Astrocyte (in vitro differentiated cells and primary cell): ENCODE results near the gene RASIP1. TPM values are rescaled to one million over a fixed set of nuclear protein-coding genes. Genes with fewer than 3 reads are reported as not detected.

ENCODE experiments used
- DNase-seq: peaks from one replicate; pipeline ENCODE4 v3.0.0-alpha.2; 2010; ENCODE audit warnings: low read depth
- FAIRE-seq: peaks from 2 replicates; lab custom pipeline; 2011; peaks lifted over from hg19 to GRCh38; lab: Jason Lieb, UNC
- H2AFZ ChIP-seq: 2 replicates; pipeline ENCODE4 v1.6.0; 2012; ENCODE audit warnings: low read depth, low read length, inconsistent platforms
- H3K27ac ChIP-seq: 2 replicates; pipeline ENCODE4 v1.5.1; 2011; ENCODE audit warnings: low read depth, low read length, inconsistent platforms
- H3K27me3 ChIP-seq: 2 replicates; pipeline ENCODE4 v1.6.0; 2011; ENCODE audit warnings: low read length, inconsistent platforms; ENCODE audit not compliant: insufficient read depth
- H3K36me3 ChIP-seq: 2 replicates; pipeline ENCODE4 v1.5.1; 2011; ENCODE audit warnings: low read length, inconsistent platforms; ENCODE audit not compliant: insufficient read depth
- H3K4me1 ChIP-seq: 2 replicates; pipeline ENCODE4 v1.5.1; 2011; ENCODE audit warnings: low read length, inconsistent platforms; ENCODE audit not compliant: insufficient read depth
- H3K4me2 ChIP-seq: 2 replicates; pipeline ENCODE4 v1.6.0; 2012; ENCODE audit warnings: low read length, inconsistent platforms
- H3K4me3 ChIP-seq: 2 replicates; pipeline ENCODE4 v1.5.1; 2011; ENCODE audit warnings: low read depth, mild to moderate bottlenecking, low read length, inconsistent platforms; ENCODE audit not compliant: insufficient read depth
- H3K79me2 ChIP-seq: 2 replicates; pipeline ENCODE4 v1.6.0; 2012; ENCODE audit warnings: mild to moderate bottlenecking, low read length, inconsistent platforms; ENCODE audit not compliant: insufficient read depth
- H3K9ac ChIP-seq: 2 replicates; pipeline ENCODE4 v1.6.0; 2012; ENCODE audit warnings: mild to moderate bottlenecking, low read length, inconsistent platforms
- H3K9me3 ChIP-seq: 2 replicates; pipeline ENCODE4 v1.5.1; 2012; ENCODE audit warnings: low read depth, mild to moderate bottlenecking, low read length, inconsistent platforms; ENCODE audit not compliant: insufficient read depth
- H4K20me1 ChIP-seq: 2 replicates; pipeline ENCODE4 v1.6.0; 2012; ENCODE audit warnings: low read length, inconsistent platforms; ENCODE audit not compliant: insufficient read depth
- H3K27ac Mint-ChIP-seq: one replicate; pipeline ENCODE4 v1.8.0; 2021; ENCODE audit warnings: mild to moderate bottlenecking, mixed read lengths; ENCODE audit not compliant: unreplicated experiment
- H3K27me3 Mint-ChIP-seq: one replicate; pipeline ENCODE4 v1.8.0; 2021; ENCODE audit warnings: low read depth, mixed read lengths; ENCODE audit not compliant: unreplicated experiment
- H3K36me3 Mint-ChIP-seq: one replicate; pipeline ENCODE4 v1.8.0; 2021; ENCODE audit warnings: low read depth, mixed read lengths; ENCODE audit not compliant: unreplicated experiment
- H3K4me1 Mint-ChIP-seq: one replicate; pipeline ENCODE4 v1.8.0; 2021; ENCODE audit warnings: low read depth, mixed read lengths; ENCODE audit not compliant: unreplicated experiment
- H3K4me3 Mint-ChIP-seq: one replicate; pipeline ENCODE4 v1.8.0; 2021; ENCODE audit warnings: mild to moderate bottlenecking, moderate library complexity, mixed read lengths; ENCODE audit not compliant: unreplicated experiment
- H3K9me3 Mint-ChIP-seq: one replicate; pipeline ENCODE4 v1.8.0; 2021; ENCODE audit warnings: mild to moderate bottlenecking, mixed read lengths; ENCODE audit not compliant: unreplicated experiment
- CTCF ChIP-seq: IDR thresholded peaks from 2 replicates; pipeline ENCODE4 v1.5.1; 2011; ENCODE audit warnings: low read depth, mild to moderate bottlenecking, inconsistent platforms, low read length, moderate library complexity; ENCODE audit not compliant: insufficient read depth
- EZH2 ChIP-seq: IDR thresholded peaks from 2 replicates; pipeline ENCODE4 v1.6.1; 2012; ENCODE audit warnings: mild to moderate bottlenecking, low read length, inconsistent platforms; ENCODE audit not compliant: insufficient read depth
- total RNA-seq: library from RNA; stranded (reverse); gene quantifications from 2 replicates; pipeline ENCODE4 v1.2.1, GENCODE V29; 2021

RASIP1 gene
- total RNA-seq, 1 donor from 2014 or later = 0.68 TPM

DNA sequence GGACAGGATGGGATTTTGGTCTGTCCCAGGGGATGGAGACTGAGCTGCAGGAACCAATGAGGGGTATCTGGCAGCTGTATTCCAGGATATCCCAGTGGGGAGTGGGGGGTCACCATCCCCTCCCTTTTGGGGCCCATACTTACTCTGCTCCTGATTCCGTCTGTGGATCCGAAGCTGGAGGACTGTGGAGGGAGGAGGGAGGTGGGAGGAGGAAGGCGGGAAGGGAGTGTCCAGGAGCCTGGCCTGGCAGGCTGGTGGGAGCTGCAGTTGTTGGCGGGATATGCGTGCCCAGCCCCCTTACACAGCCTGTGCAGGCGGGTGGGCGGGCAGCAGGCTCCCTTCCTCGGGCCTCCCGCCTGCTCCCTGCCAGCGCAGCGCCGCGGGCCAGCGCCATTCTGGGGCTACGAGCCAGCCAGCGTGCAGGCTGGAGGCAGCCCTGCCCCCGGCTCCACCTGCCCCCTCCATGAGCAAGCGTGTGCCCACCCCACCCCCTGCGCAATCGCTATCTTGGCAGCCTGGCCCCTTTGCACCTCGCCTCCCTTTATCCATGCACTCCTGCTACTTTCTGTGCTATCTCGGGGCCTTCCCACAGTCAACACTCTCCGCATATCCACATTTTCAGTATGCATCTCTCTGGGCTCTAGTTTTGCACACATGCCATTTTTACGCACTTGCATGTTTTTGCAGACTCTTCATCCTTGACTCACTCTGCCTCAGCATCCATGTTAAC lies 23.7 kb downstream of the RASIP1 start:
- Histone ChIP-seq H3K79me2 (no peaks in the 10 kb centered on the region), H3K27me3 (no peaks in the 10 kb centered on the region), H3K4me1 (peaks cover 27% of the 10 kb centered on the region), H3K4me2 (peak overlapping the region; percentile 78), H3K9ac (peak overlapping the region; percentile 38), H3K36me3 (no peaks in the 10 kb centered on the region), H3K4me3 (peak overlapping the region; percentile 15), H3K27ac (no peak overlapping the region), H2AFZ (peak overlapping the region; percentile 72), H3K9me3 (no peaks in the 10 kb centered on the region), H4K20me1 (no peaks in the 10 kb centered on the region)
- Mint-ChIP-seq H3K9me3 (no peaks in the 10 kb centered on the region), H3K27ac (peak overlapping the region; percentile 66), H3K27me3 (no peaks in the 10 kb centered on the region), H3K4me1 (peaks cover 3% of the 10 kb centered on the region), H3K4me3 (peak overlapping the region; percentile 75), H3K36me3 (no peaks in the 10 kb centered on the region)
- DNase-seq = peak; percentile 29
- no peak for FAIRE-seq
- TF ChIP-seq EZH2 (no peak), CTCF (no peak)

GRCh38 chr19:48715681-48716171 lies 24.7 kb downstream of the RASIP1 start:
- no peak overlapping the region for H3K27ac ChIP-seq
- H3K27ac Mint-ChIP-seq = peak overlapping the region; percentile 62
- peaks cover 3% of the 10 kb centered on the region for H3K4me1 Mint-ChIP-seq
- no peaks in the 10 kb centered on the region for H3K79me2 ChIP-seq
- no peak for DNase-seq
- H3K4me3 ChIP-seq = no peak overlapping the region
- peaks cover 27% of the 10 kb centered on the region for H3K4me1 ChIP-seq
- no peaks in the 10 kb centered on the region for H3K9me3 ChIP-seq
- H3K36me3 ChIP-seq = no peaks in the 10 kb centered on the region
- H3K27me3 ChIP-seq = no peaks in the 10 kb centered on the region
- H4K20me1 ChIP-seq = no peaks in the 10 kb centered on the region
- H2AFZ ChIP-seq = no peak overlapping the region
- no peak for FAIRE-seq
- no peak overlapping the region for H3K4me3 Mint-ChIP-seq
- peaks cover 7% of the 10 kb centered on the region for H3K36me3 Mint-ChIP-seq
- no peaks in the 10 kb centered on the region for H3K27me3 Mint-ChIP-seq
- no peak overlapping the region for H3K4me2 ChIP-seq
- H3K9me3 Mint-ChIP-seq = no peaks in the 10 kb centered on the region
- TF ChIP-seq CTCF = no peak
- no peak for TF ChIP-seq EZH2
- H3K9ac ChIP-seq = no peak overlapping the region
